GM06990 (cell line): ENCODE measurements around the gene CREB3L4.

Experiments
- DNase-seq: peaks from one replicate; pipeline ENCODE4 v3.0.0-alpha.2; 2011; ENCODE audit not compliant: insufficient read length; ENCODE audit errors: extremely low read depth
- H3K27me3 ChIP-seq: replicated peaks from 2 replicates; pipeline ENCODE4 v1.6.0; 2011; ENCODE audit warnings: low read length; ENCODE audit not compliant: control insufficient read depth, insufficient read depth
- H3K36me3 ChIP-seq: 2 replicates; pipeline ENCODE4 v1.5.1; 2011; ENCODE audit warnings: low read length; ENCODE audit not compliant: control insufficient read depth, insufficient read depth
- H3K4me3 ChIP-seq: replicated peaks from 2 replicates; pipeline ENCODE4 v1.5.1; 2011; ENCODE audit warnings: low read depth, mild to moderate bottlenecking, control low read depth, low read length
- CTCF ChIP-seq: IDR thresholded peaks from 2 replicates; pipeline ENCODE4 v1.5.1; 2011; ENCODE audit warnings: low read length, control low read depth, mild to moderate bottlenecking, inconsistent platforms; ENCODE audit not compliant: insufficient read depth, poor library complexity, severe bottlenecking

The CREB3L4 gene

DNA sequence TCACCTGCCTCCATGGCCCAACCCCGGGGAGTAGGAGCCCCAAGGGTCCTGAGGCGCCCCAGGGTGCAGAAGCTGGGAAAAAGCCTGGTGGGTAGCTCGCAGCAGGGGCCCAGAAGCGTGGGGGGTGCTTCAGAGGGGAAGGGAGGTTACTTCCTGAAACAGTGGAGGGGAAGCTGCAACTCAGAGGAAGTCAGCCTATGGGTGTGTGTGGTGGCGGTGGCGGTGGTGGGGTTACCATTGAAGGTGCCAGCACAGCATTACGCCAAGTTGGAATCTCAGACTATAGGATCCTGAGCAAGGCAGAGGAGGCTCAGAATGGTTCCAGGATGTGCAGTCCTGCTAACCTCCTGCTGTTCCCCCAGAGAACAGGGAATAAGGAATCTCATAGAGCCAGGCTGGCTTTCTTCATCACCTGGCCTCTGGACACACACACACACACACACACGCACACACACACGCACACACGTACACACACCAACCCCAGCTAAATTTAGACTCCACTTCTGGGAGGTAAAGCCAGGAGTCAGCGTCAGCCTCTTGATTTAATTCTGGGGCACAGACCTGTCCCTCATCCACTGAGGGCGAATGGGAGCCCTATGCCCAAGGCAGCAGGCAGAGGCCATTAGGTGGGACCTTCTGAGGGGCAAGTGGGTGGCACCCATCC lies 22.4 kb upstream of the CREB3L4 start:
- peak; percentile 69 for DNase-seq
- H3K4me3 ChIP-seq: peak overlapping the region; percentile 79
- TF ChIP-seq CTCF: no peak
- H3K27me3 ChIP-seq: no peaks in the 10 kb centered on the region
- H3K36me3 ChIP-seq: peaks cover 34% of the 10 kb centered on the region

DNA sequence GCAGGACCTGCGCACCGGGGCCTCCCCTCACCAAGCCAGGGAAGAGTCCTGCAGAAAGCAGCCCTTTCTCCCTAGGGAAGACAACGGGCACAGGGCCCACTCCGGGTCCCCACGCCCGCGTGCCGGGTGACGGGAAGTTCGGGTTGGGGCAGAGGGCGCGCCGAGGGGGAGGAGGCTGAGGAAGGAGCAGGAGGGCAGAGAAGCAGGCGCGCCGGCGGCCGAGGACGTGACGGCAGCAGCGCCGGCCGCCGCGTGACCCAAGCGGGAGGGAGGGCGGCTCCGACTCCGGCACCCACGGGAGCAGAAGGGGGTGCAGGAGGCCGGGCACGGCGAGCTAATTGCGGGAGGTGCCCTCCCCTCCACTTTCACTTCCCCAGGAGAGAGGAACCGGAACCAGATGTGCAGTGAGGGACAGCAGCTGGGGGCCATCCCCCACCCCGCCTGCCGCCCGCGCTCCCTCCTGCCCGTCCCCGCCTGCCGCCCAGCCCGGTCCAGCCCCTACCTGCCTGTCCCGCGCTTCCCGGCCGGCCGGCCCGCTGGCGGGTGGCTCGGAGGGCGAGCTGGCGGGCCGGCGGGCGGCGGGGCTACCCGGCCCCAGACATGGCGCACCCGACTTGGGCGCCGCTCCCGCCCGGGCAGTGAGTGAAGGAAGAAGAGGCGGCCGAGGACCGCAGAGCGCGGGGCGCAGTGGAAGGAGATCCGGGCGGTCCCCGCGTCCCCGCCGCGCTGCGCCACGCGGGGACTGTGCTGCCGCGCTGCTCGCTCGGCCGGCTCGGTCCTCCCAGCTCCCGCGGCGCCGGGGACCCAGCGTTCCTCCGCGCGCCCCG lies 21.7 kb upstream of the CREB3L4 start:
- peak overlapping the region; percentile 79 for H3K4me3 ChIP-seq
- peaks cover 26% of the 10 kb centered on the region for H3K36me3 ChIP-seq
- H3K27me3 ChIP-seq: no peaks in the 10 kb centered on the region
- TF ChIP-seq CTCF: no peak
- DNase-seq: peak; percentile 95

DNA sequence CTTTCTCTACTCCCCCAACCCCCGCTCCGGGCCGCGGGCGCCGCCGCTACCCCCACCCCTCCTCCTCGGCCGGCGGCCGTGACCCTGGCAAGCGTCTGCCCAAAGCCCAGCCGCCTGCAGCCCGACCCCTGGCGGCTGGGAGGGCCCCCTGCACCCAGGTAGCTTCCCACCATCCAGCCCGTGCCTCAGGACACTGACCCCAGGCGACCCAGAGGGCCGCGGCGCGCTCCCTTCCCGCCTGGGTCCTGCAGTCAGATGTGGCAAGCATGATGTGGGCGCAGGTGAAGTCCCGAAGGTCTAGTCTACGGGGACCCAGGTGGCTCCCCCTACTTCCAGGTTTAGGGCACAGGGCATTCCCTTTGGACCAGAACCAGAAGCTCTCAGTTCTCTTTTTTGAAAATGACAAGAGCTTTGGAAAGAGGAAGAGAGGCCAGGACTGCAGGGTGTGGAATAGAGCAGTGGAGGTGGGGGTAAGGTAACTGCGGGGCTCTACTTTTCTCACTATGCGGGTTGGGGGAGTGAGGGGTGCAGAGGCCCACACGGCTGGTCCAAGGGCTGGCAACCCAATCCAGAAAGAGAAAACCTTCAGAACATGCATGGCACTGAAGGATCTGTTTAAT lies 21.0 kb upstream of the CREB3L4 start, which contains the start of gene DENND4B:
DENND4B (minus strand) TSS at position 97 of the 620 bp plus-strand sequence. CDS start 2,344 bp downstream, outside the sequence.
- TF ChIP-seq CTCF: peak; percentile 92
- Histone ChIP-seq H3K4me3 (peak within 1 kb of the TSS; percentile 79), H3K27me3 (no peaks in the 10 kb centered on the region), H3K36me3 (peaks cover 29% of the 10 kb centered on the region)
- DNase-seq: peak; percentile 86

GRCh38 chr1:153951183-153951582 lies 16.5 kb upstream of the CREB3L4 start:
- Histone ChIP-seq H3K36me3 (peaks cover 43% of the 10 kb centered on the region), H3K4me3 (no peak overlapping the region), H3K27me3 (no peaks in the 10 kb centered on the region)
- no peak for TF ChIP-seq CTCF
- DNase-seq: no peak

DNA sequence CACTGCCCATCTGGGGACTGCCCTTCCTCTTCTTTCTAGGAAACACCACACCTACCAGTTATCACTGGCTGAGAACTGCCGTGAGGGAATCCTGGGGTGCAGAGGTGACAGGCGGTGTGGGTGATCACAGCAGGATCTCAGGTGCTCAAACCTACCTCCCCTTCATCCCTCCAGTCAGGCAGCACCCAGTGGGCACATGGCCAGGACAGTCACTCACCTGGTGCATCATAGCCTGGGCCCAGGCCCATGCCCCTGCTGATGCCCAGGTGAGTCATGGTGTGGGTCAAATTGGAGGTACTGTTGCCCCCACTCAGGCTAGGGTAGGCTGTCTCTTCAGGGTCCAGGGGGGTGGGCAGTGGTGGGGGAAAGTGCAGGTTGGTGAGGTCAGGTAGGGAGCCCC lies 15.9 kb upstream of the CREB3L4 start:
- TF ChIP-seq CTCF: no peak
- no peak for DNase-seq
- Histone ChIP-seq H3K27me3 (no peaks in the 10 kb centered on the region), H3K4me3 (no peak overlapping the region), H3K36me3 (peaks cover 43% of the 10 kb centered on the region)
